OCI-LY7 (cell line): ENCODE measurements around the gene LYZL1.

Source experiments
- CTCF ChIP-seq: fragments of 200-600 bp; sonication (generic); conservative IDR thresholded peaks from 2 replicates; pipeline ENCODE4 v1.5.1; 2014; ENCODE audit warnings: mild to moderate bottlenecking, antibody characterized with exemption, low read length, moderate library complexity, mixed read lengths
- EZH2phosphoT487 ChIP-seq: fragments of 200-600 bp; sonication (generic); IDR thresholded peaks from 2 replicates; pipeline ENCODE4 v1.6.1; 2018; ENCODE audit warnings: low read depth, borderline replicate concordance, mild to moderate bottlenecking, mixed run types, antibody characterized with exemption, low read length, moderate library complexity, mixed read lengths

DNA sequence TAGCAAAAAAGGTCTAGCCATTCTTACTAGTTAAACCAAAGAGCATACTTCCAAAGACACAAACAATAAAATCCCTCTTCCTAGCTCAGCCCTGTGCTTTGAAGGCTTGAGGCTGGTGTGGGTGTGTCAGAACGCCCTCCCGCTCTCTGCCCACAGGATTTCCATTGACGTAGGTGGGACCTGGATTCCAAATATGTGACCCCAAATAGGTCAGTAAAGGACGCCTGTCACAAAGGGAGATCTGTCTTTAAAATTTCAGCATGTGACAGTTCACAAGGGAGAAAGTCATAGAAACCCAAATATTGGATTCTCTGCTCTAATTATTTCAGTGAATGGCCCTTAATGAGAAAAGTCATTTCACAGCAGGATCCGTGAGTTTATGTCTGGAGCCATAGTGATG is 39.9 kb upstream of the LYZL1 start:
- no peak for TF ChIP-seq CTCF
- TF ChIP-seq EZH2phosphoT487 = no peak
